T-helper 9 cell (primary cell): ENCODE data around the gene GNAS.
A peak's percentile ranks its signal among the peaks of the same experiment; 100 is the strongest.
"Not testable (repeated sequence)": the region's sequence is repeated elsewhere in the genome, so short reads cannot be mapped to it uniquely, and the experiment has no call there.

Experiments
- DNase-seq: peaks from one replicate; pipeline ENCODE4 v3.0.0-alpha.2; 2020
- total RNA-seq, 2 donors: gene quantifications; one replicate each; lab custom pipeline; 2026; lab: John Stamatoyannopoulos, UW

The GNAS gene
- total RNA-seq = 669 to 804 reads per million in 2 donors

GRCh38 chr20:58852543-58853271, at the start of gene GNAS:
TSS of gene GNAS (plus strand) at chr20:58852716.
- DNase-seq = peak; percentile 33

DNA sequence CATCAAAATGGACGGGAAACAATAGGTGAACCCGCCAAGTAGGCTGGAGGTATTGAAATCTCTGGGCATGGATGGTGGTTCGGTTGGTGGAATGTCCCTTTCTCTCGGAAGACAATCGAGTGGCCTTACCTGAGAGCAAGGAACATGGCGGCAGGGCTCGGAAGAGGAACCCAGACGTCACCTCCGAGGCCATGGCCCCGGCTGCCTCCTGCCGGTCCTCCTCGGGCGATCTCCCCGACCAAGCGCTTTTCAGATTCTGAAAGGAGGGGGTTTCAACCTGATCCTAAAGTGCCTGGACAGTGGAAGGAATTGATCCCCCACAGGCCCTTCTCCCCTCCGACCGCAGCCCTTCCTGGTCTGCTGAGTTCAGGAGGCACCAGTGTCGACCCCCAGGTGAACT, 49.0 kb upstream of the GNAS start:
- no peak for DNase-seq

DNA sequence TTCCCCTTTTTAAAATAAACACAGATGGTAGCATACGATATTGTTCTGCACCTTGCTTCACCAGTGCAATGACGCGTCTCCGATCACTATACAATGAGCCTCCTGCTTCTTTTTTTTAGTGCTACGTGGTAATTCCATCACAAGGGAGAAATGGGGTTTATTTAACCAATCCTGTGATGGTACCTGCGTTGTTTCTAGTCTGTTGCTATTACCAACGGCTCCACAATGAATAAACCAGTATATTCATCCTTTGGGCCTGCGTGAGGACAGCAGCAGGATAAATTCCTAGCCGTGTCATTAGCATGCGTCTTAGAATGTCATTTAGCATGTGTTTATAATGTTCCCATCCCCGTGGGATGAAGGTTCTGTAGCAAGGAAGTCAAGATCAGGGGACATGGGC, 44.7 kb upstream of the GNAS start:
- DNase-seq = no peak

DNA sequence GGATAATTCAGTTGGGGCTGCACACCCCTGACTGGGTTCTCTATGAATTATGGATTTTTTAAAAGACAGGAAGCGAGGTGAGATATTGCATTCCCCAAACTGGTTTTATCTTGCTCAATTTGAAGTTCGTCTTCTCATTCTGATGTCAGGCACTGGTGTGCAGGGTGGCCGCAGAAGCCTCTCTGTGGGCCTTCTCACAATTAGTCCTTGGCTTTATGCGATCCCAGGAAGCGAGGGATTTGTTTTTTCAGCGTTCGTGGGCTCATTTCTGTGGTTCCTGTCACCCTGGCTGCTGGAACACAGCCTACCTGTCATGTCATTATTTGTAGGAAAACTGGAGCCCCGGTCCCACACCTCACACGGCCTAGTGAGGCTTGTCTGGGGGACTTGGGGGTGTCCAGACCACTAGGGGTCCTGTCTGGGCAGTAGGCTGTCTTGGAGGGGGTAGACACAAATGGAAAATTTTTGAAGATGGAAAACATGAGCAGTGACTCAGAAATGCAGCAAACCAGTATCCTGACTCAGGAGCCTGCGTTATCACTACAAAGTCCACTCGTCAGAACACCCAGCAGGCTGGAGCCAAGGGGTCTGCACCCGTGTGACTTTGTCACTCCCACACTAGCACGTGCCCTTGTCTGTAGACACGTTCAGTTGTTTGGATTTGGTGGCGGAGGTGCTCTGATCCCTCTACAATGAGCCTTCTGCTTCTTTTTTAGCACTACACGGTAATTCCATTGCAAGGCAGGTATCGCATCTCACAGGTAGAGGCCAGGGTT, 44.1 kb upstream of the GNAS start:
- no peak for DNase-seq

DNA sequence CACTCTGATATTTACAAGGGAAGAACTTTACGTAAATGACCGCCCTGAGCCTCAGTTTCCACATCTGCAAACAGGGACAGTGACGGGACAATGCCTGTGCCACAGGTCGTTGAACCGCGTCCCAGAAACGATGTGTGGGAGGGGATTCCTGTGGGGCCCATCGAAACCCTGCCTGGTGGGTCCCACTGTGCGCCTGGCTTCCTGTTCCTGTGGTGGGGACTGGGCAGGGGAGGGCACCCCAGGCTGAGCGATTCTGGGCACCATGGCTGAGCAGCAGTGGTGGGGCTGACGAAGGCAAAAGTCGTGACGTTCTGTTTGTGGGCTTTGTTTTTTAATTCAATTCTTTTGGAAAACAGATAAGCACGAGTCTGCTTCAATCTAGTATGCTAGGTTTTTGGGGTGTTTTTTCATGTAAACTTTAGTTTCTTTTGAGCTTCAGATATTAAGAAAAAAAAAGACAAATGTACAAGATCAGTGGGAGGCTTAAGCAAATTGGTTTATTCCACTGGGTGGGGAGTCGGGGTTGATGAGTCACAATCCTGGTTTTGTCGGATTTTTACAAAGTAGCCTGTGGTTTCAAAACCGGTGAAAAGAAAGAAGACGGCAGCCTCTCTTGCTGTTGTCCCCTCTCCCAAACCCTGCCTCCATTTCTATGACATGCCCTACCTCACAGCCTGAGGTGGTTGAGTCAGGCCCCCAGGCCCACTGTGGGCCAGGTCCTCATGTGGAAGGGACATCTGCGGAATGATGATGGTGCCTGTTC, 42.2 kb upstream of the GNAS start:
- no peak for DNase-seq

DNA sequence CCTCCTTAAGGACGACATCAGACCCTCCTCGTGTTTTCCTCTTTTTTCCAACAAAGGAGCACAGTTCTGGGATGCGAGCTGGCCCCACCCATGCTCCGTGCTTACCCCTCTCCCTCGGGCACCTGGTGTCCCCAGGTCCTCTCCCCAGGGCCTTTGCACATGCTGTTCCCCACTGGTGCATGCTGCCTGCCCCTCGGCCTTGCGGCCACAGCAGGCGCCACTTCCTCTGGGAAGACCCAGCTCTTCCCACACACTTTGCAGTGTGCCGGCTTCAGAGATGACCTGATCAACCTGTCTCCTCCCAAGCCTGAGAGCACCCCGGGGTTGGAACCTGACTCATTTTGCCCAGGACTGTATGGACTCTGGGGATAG, 41.7 kb upstream of the GNAS start:
- DNase-seq = no peak

GRCh38 chr20:58811334-58811733, 41.2 kb upstream of the GNAS start:
- no peak for DNase-seq

DNA sequence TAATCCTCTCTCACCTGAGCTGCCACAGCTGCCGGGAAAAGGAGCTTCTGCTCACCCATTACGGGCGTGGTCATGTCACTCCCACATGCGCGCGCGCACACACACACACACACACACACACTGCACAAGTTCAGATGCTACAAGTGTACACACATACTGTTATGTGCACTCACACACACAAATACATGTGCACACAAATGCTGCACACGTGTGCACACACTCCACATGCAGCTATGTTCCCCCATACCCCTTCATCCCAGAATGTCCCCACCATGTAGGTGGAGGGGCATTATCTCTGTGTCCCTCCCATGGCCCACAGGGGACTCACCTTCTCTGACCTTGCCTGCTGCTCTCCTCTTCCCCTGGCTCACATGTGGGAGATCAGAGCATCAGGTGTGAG, 39.1 kb upstream of the GNAS start:
- DNase-seq = no peak

- DNase-seq = no peak
Measured at GRCh38 chr20:58815448-58815847, 37.1 kb upstream of the GNAS start.

DNA sequence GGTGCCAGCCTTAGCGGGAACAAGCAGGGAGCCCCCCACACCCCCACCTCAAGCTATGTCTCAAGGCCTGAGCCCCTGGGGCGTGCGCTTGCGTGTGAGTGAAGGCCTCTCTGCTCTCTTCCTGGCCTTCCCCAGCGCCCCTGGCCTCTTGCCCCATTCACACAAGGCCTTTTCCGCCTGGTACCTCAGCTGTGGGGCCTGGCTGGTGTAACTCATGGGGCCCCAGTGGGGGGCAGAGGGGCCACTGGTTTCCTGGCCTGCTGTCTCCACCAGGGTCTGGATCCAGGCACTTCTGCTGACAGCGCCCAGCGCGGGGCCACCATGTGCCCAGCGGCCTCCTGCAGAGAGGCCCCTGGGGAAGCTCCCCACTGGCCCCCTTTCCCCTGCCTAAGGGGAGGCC, 36.5 kb upstream of the GNAS start:
- DNase-seq = no peak

DNA sequence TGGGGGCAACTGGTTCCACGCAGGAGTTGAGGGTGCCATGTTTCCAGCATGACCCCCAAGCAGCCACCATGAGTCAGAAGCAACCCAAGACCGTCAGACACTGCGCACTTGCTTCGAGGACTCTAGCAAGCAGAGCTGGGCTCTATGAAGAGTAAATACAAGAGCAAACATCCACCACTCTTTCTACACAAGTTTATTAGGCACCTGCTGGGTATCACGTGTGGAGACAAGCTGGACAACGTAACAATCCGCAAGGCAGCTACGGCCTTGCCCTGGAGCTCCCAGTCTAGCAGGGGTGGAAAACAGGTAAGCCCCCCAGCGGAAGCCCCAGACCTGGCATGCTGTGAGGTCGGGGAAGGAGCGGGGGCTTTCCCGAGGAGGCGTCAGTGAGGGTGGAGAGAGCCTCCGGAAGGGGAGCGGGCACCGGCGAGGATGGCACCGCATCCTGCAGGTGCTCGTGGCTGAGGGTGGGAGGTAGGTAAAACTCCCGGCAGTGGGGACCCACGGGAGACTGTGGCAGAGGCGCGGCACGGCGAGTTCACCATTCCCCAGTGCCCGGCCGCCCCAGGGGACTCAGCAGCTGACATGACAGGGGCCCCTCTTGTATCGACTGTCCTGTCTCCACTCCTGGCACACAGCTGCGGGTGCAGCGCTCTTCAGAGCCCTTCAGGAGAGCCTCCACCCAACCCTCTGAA, 35.4 kb upstream of the GNAS start:
- no peak for DNase-seq

GRCh38 chr20:58817748-58818147, 34.8 kb upstream of the GNAS start:
- no peak for DNase-seq

DNA sequence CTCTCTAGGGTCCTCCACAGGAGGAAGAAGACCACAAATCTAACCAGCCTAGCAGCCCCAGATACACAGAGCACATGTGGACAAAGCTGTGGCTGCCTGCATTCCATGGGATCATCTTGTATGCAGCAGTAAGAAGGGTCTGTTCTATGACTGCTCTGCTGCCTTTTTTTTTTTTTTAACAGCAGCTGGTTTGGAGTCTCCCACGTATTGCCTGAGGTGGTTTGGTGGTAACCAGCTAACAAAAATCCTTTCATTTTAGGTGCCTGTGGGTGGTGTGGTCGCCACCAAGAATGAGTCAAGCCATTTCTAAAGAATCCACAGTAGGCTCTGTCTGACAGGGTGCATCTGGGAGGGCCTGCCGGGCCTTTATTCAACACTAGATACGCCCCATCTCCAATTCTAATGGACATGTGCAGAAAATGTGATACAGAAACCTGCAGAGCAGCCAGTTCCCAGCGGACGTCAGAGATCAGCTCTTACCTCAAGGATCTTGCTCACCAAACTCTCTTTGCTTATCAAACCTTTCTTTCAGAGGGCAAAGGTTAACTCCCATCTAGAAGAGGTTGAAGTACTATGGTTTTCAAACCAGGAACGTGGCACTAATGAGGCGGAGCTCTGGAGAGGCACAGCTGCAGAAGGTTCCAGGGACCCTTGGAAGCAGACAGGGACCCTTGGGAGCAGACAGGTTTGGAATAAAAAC, 33.8 kb upstream of the GNAS start:
- no peak for DNase-seq

GRCh38 chr20:58819921-58820320, 32.6 kb upstream of the GNAS start:
- no peak for DNase-seq

- DNase-seq = not testable (repeated sequence)
Measured at GRCh38 chr20:58820515-58820914, 32.0 kb upstream of the GNAS start.

- DNase-seq = no peak
Measured at GRCh38 chr20:58822149-58822548, 30.4 kb upstream of the GNAS start.

GRCh38 chr20:58822748-58823730, 29.5 kb upstream of the GNAS start:
- no peak for DNase-seq

DNA sequence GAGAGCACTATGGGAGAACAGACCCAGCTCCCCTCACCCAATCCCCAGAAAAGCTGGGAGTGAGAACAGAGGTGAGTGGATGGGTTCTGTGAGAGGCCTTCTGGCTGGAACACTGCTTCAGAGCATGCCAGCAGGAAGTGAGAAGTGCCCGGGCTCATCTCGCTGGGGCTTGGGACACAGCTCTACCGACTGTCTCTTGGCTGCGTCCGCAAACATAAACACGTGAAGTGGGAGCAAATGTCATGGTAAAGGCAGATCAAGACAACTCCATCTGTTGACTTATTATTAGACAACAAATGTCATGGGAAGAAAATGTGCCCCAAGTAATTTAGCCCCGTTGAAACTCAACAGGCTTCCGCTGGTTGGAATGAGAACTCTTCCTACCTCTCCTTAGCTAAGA, 27.7 kb upstream of the GNAS start:
- DNase-seq = no peak

DNA sequence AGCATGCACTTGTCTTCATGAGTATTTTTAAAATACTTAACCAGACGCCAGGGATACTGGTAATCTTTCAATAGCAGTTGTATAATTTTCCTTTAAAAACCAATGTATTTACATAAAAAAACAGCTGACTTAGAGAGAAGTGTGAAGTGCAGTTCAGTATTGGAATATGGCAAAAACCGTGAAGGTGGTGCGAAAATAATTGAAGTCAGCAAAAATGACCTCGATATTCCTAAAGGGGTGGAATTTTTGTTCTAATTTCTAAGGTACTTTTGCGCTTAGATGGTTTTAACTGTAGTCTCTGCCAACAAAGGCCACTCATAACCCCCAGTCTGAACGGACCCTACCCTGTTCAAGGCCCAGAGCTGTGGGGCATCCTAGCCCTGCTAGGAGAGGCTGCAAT, 27.1 kb upstream of the GNAS start:
- DNase-seq = no peak

GRCh38 chr20:58826271-58826670, 26.2 kb upstream of the GNAS start:
- no peak for DNase-seq

DNA sequence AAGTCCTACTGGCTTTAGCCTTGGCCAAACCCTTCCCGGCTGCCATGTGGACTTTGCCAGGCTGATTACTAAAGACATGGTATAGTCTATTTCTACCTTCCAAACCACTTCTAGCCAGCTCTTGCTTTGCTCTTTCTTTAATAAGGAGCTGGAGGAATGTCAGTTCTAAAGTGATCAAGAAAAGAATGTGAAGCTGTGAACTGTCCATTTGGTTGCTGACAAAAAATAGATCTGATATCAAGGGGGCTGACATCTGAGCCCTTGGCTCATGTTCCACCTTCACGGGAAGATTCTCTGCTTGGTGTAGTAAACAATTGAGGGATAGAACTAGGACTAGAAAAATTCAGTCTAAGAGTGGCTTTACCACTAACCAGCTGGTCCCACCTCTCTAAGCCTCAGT, 24.4 kb upstream of the GNAS start:
- DNase-seq = no peak
